H1 (cell line): Measurements from ENCODE around the gene CLN3. TPM values are rescaled to one million over a fixed set of nuclear protein-coding genes. Genes with fewer than 3 reads are reported as not detected.

Source experiments
- ASH2L ChIP-seq: fragments of 200-600, 300-600 bp; sonication (generic); IDR thresholded peaks from one replicate; pipeline ENCODE4 v1.7.1; 2017; ENCODE audit warnings: low read length
- BCL11A ChIP-seq, 2 experiments: IDR thresholded peaks; one replicate each; pipeline ENCODE4 v1.6.1; 2011; ENCODE audit warnings: low read depth in 2 of 2, low read length in 2 of 2, mild to moderate bottlenecking in 2 of 2
- CBX5 ChIP-seq: fragments of 300-800, 300-1000 bp; sonication (generic); IDR thresholded peaks from 2 replicates; pipeline ENCODE4 v1.7.1; 2016; ENCODE audit warnings: antibody characterized with exemption, low read length, low read depth
- MAFK ChIP-seq: IDR thresholded peaks from 2 replicates; pipeline ENCODE4 v1.6.1; 2012; ENCODE audit warnings: low read depth, mild to moderate bottlenecking, improper control_type of control experiment, low read length
- polyA plus RNA-seq, 7 experiments: library from polyadenylated mRNA; depleted of rRNA in 3 of 7; stranded (reverse) in 5 of 7; unstranded in 2 of 7; fragments of >200 nt in 5 of 7; fragments of 200-250 nt in 2 of 7; gene quantifications; 1 replicate in 5 of 7; 2 replicates in 1 of 7; 4 replicates in 1 of 7; pipeline versions ENCODE4 v1.2.1 to v1.2.3, GENCODE V29; 2011 to 2013; ENCODE audit warnings: missing spikeins in 2 of 7, mixed read lengths in 2 of 7
- total RNA-seq: library from RNA; stranded (reverse); fragmentation: NEBNext Ultra II Directional; extraction: Animal tissue kit (Norgen Biotek cat#: 25700); gene quantifications from 2 replicates; pipeline ENCODE4 v1.2.1, GENCODE V29; 2021

Gene CLN3
- total and polyA plus RNA-seq, 2 of the 8 experiments (the other 6 are each of a cell fraction or from before 2014, with no cell fraction given): 22.9 to 44.3 TPM

DNA sequence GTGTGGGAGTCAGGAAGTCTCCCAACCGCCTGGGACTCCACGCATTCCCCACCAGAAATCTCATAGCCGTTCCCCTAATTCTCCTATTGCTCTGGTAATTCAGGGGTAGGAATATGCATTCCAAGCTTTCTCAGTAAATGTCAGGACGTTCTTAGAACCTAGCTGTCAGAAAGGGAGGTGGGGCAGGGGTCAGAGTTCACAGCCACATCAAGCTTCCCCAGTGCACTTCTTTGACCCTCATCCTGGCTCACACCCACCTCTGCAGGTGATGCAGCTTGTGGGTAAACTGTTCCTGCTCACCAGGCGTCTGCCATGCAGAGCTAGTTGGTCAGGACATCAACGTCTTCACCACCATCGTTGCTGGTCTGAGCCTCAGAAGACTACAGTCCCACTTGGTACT, 28.8 kb upstream of the CLN3 start (continued):
- TF ChIP-seq CBX5: no peak
- TF ChIP-seq BCL11A (IDR thresholded peaks at IDR 0.05; ENCODE audit: low read depth in 2 of 2, low read length in 2 of 2): no peak
- no peak for TF ChIP-seq MAFK
- no peak for TF ChIP-seq ASH2L
